Heart left ventricle (tissue), 16 donors: ENCODE measurements around the gene PPFIBP1. TPM values are rescaled to one million over a fixed set of nuclear protein-coding genes. Genes with fewer than 3 reads are reported as not detected.
"Not testable (repeated sequence)": the region's sequence is repeated elsewhere in the genome, so short reads cannot be mapped to it uniquely, and the experiment has no call there.

Experiments used
- ATAC-seq, 4 donors: fragments of 200-7000 bp; cut with Tn5 transposase; one replicate each; pipeline ENCODE4 v1.9.1; 2020 to 2022; ENCODE audit warnings: moderate library complexity in 4 of 4, mild to moderate bottlenecking in 3 of 4, moderate number of reproducible peaks in 1 of 4
- DNase-seq, 5 donors: peaks; one replicate each; pipeline ENCODE4 v3.0.0-alpha.2; 2020
- H3K27ac ChIP-seq, 12 donors: fragments of 200-600 bp; sonication (generic) in 4 of 12; one replicate each; pipeline versions ENCODE4 v1.5.0 to v1.8.0; 2016 to 2022; ENCODE audit warnings: mild to moderate bottlenecking in 2 of 12
- H3K27me3 ChIP-seq, 9 donors: fragments of 200-600 bp; sonication (generic) in 2 of 9; one replicate each; pipeline versions ENCODE4 v1.5.1 to v1.8.0; 2016 to 2022; ENCODE audit warnings: mild to moderate bottlenecking in 3 of 9
- H3K36me3 ChIP-seq, 9 donors: fragments of 200-600 bp; sonication (generic) in 2 of 9; one replicate each; pipeline versions ENCODE4 v1.5.0 to v1.8.0; 2018 to 2022; ENCODE audit warnings: mild to moderate bottlenecking in 2 of 9
- H3K4me1 ChIP-seq, 12 donors: fragments of 200-600 bp; sonication (generic) in 4 of 12; one replicate each; pipeline versions ENCODE4 v1.5.0 to v1.8.0; 2016 to 2022; ENCODE audit warnings: mild to moderate bottlenecking in 3 of 12
- H3K4me3 ChIP-seq, 12 donors: fragments of 200-600 bp; sonication (generic) in 4 of 12; one replicate each; pipeline versions ENCODE4 v1.5.0 to v1.8.0; 2017 to 2022; ENCODE audit warnings: mild to moderate bottlenecking in 9 of 12, moderate library complexity in 4 of 12
- H3K9me3 ChIP-seq, 12 donors: fragments of 200-600 bp; sonication (generic) in 4 of 12; one replicate each; pipeline versions ENCODE4 v1.5.0 to v1.8.0; 2016 to 2022; ENCODE audit warnings: mild to moderate bottlenecking in 1 of 12
- POLR2A ChIP-seq, 2 donors: fragments of 450-650 bp; IDR thresholded peaks; one replicate each; pipeline ENCODE4 v1.6.1; 2017; ENCODE audit warnings: antibody characterized with exemption in 2 of 2, mild to moderate bottlenecking in 2 of 2, moderate library complexity in 2 of 2
- WGBS, 4 donors: extraction: QIAGEN DNeasy Blood & Tissue Kit in 2 of 4; methylation state at CpG; one replicate each; pipeline versions ENCODE4 v1.1.5 to v1.1.7; 2013 to 2018; 5-methylcytosine and 5-hydroxymethylcytosine counted together
- intact Hi-C, 10 donors: fragments of 100-400 bp; cut with DNase I; formaldehyde crosslinking; loops; one replicate each; pipeline versions ENCODE4 v1.11.1 to v1.14.2; 2022
- polyA plus RNA-seq, 2 donors: library from polyadenylated mRNA; stranded (reverse); fragments of 200-250 nt; gene quantifications; one replicate each; pipeline ENCODE4 v1.2.3, GENCODE V29; 2013
- total RNA-seq, 9 donors: library from RNA; depleted of rRNA in 2 of 9; stranded (reverse); fragments of >200 nt in 2 of 9; fragmentation: NEBNext Ultra II Directional in 3 of 9; extraction: Animal tissue kit (Norgen Biotek cat#: 25700) in 3 of 9; gene quantifications; one replicate each; pipeline versions ENCODE4 v1.1.0 to v1.2.4, GENCODE V29; 2016 to 2023
- TF ChIP-seq, protein P1 (sequence below), 12 donors: fragments of 200-600 bp; sonication (generic) in 4 of 12; IDR thresholded peaks; one replicate each; pipeline versions ENCODE4 v1.5.0 to v1.8.0; 2018 to 2022; ENCODE audit warnings: antibody characterized with exemption in 12 of 12, mild to moderate bottlenecking in 5 of 12
- donor health status: ischemic (EF 13 %, LVEDD 7.1; RV severe dilation, severe dysfunction).
- donor health status: healthy with polysubstance abuse.
- donor health status: DM: no; HTN: yes; CAD: no.
- donor health status: DM: no; HTN: no; CAD: no.
- donor health status: ischemic (EF 25% LVEDD 6.9; RV normal size, moderate dysfunction).
- donor health status: ischemic (EF 25% LVEDD 5.7; RV mildly dilated, moderate dysfunction).
- donor health status: healthy.
- donor health status: DM: yes; HTN: yes; CAD: no.
- donor health status: ischemic (EF 35%, LVEDD 5.7; RV mildly dilated, moderate dysfunction).
- donor health status: nonischemic (EF 11% LVEDD 7.7; RV severe dilation, severe dysfunction).
- donor health status: DM: yes; HTN: yes; CAD: no.
- donor health status: PGD.
- donor health status: ischemic (EF 29% LVEDD 5.4; RV normal size, mild dysfunction).
- donor health status: nonischemic (EF 23%, LVEDD 6.1; RV moderate dilation, normal function).

PPFIBP1 gene
- total and polyA plus RNA-seq, 11 donors = 48.7 to 413 (median 265) TPM

DNA sequence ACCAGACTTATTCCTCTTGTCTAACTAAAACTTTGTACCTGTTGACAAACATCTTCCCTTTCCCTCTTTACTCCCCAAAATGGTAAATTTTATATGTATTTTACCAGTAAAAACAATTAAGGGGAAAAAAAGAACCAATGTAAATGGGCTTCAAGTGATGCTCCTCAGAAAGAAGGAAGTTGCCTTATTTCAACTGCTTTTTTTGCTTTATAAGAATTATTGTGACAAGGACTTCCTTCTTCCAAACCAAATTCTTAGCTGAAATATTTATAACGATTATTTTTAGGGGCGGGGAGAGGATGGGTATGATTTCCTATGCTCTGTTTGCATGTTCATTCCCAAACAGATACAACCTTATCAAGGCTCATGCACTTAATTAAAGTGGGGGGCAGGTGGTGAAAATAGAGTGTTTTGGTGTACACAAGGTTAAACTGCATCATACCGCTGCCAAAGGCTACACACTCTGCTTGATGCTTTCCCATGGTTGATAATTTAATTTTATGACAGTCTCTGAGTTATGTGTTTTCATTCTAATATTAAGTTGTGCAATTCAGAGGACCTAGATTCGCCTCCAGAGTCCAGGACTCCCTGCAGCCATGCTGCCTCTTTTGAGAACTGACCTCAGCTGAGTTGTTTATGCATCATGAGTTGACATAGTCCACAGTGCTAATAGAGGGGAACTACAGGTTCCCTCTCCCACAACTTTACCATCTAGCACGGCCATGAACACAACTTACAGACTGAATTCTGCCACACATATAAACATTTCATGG is 77.2 kb downstream of the PPFIBP1 start:
- H3K9me3 ChIP-seq, intact Hi-C loops, H3K27me3 ChIP-seq, H3K4me3 ChIP-seq, DNase-seq, H3K36me3 ChIP-seq: not testable (repeated sequence)
- Histone ChIP-seq H3K27ac (peak overlapping the region in 1 of 12 donors; percentile 14), H3K4me1 (peaks cover 4 to 71% (median 39%) of the 10 kb centered on the region in 12 donors)
- 60 to 68% (median 64%) methylated on average over 5 of the region's 5 CpGs for WGBS, 4 donors
- peak in 3 of 4 donors; percentile 21 to 49 (median 46) for ATAC-seq

DNA sequence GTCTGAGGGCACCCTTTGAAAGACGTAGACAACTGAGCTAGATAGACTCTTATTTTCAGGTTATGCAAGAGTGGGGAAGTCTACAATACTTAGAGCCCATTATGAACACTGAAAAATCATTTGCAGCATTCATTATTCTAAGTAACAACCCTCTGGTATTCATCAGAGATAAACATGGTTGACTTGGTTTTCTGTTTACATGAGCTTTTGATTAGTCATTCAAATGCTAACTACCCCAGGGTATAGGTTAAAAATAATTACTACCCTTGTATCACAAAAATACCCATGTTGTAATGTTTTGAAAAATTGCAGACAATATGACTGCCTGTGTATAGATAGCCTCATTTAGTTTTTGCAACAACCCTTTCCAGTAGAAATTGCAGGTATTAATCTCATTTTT is 78.5 kb downstream of the PPFIBP1 start:
- no peak for DNase-seq
- Histone ChIP-seq H3K9me3 (peaks cover 0 to 3% (median 0%) of the 10 kb centered on the region in 12 donors), H3K4me3 (no peak overlapping the region), H3K27ac (no peak overlapping the region), H3K27me3 (no peaks in the 10 kb centered on the region), H3K36me3 (no peaks in the 10 kb centered on the region), H3K4me1 (peaks cover 4 to 76% (median 49%) of the 10 kb centered on the region in 12 donors)
- WGBS, 4 donors = 74 to 100% (median 85%) methylated on average over 1 of the region's 1 CpG
- no peak for ATAC-seq
- intact Hi-C loops = no loop called here
- TF ChIP-seq, protein P1, sequence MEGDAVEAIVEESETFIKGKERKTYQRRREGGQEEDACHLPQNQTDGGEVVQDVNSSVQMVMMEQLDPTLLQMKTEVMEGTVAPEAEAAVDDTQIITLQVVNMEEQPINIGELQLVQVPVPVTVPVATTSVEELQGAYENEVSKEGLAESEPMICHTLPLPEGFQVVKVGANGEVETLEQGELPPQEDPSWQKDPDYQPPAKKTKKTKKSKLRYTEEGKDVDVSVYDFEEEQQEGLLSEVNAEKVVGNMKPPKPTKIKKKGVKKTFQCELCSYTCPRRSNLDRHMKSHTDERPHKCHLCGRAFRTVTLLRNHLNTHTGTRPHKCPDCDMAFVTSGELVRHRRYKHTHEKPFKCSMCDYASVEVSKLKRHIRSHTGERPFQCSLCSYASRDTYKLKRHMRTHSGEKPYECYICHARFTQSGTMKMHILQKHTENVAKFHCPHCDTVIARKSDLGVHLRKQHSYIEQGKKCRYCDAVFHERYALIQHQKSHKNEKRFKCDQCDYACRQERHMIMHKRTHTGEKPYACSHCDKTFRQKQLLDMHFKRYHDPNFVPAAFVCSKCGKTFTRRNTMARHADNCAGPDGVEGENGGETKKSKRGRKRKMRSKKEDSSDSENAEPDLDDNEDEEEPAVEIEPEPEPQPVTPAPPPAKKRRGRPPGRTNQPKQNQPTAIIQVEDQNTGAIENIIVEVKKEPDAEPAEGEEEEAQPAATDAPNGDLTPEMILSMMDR (IDR thresholded peaks at IDR 0.05) = no peak
- TF ChIP-seq POLR2A (IDR thresholded peaks at IDR 0.05) = no peak

DNA sequence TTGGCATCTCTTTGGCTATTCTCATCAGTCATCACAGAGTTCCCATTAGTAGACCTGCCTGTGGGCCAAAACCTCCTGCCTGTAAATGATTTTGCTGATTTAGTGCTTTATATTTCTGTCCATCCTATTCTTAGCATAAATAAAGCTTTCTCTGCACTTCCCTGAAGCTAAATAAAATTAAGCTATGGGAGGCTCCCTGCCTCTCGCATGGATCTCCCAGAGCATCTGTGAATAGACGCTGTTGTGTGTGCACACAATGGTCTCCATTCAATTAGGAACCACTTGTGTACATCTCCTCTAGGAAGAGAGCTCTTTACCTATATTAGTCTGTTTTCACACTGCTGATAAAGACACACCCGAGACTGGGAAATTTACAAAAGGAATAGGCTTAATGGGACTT is 80.4 kb downstream of the PPFIBP1 start:
- intact Hi-C loops = no loop called here
- 92 to 99% (median 93%) methylated on average over 3 of the region's 3 CpGs for WGBS, 4 donors
- peaks cover 0 to 84% (median 53%) of the 10 kb centered on the region in 12 donors for H3K4me1 ChIP-seq
- H3K27ac ChIP-seq = no peak overlapping the region
- TF ChIP-seq, protein P1 (IDR thresholded peaks at IDR 0.05) = no peak
- TF ChIP-seq POLR2A (IDR thresholded peaks at IDR 0.05) = no peak
- ATAC-seq (no peak), DNase-seq (no peak)
- no peaks in the 10 kb centered on the region for H3K9me3 ChIP-seq
- no peak overlapping the region for H3K4me3 ChIP-seq
- H3K36me3 ChIP-seq = no peaks in the 10 kb centered on the region
- no peaks in the 10 kb centered on the region for H3K27me3 ChIP-seq

DNA sequence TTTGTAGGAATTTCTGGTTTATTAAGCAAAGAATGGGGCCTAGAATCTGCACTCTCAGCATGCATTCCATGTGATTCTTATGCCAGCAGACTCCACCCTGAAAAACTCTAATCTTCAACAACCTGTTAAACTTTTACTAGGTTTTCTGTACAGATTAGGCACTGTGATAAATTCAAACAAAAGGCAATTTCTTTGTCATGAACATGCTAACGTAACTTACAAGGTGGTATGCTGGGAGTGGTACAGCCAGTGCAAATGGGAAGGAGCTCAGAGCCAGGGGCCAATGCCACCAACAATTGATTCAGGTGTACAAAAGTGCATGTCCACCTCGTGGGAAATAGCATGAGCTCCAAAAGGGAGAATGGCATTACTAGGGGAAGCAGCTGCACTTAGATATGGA is 83.0 kb downstream of the PPFIBP1 start:
- peaks cover 4 to 81% (median 47%) of the 10 kb centered on the region in 12 donors for H3K4me1 ChIP-seq
- no peak for DNase-seq
- H3K27me3 ChIP-seq = no peaks in the 10 kb centered on the region
- H3K27ac ChIP-seq = no peak overlapping the region
- no peak for ATAC-seq
- 18 to 47% (median 24%) methylated on average over 2 of the region's 2 CpGs for WGBS, 4 donors
- H3K36me3 ChIP-seq = no peaks in the 10 kb centered on the region
- intact Hi-C loops = no loop called here
- no peak overlapping the region for H3K4me3 ChIP-seq
- TF ChIP-seq, protein P1 (IDR thresholded peaks at IDR 0.05) = no peak
- TF ChIP-seq POLR2A (IDR thresholded peaks at IDR 0.05) = no peak
- H3K9me3 ChIP-seq = no peaks in the 10 kb centered on the region
